ENCODE results near the gene COX14.

DNA sequence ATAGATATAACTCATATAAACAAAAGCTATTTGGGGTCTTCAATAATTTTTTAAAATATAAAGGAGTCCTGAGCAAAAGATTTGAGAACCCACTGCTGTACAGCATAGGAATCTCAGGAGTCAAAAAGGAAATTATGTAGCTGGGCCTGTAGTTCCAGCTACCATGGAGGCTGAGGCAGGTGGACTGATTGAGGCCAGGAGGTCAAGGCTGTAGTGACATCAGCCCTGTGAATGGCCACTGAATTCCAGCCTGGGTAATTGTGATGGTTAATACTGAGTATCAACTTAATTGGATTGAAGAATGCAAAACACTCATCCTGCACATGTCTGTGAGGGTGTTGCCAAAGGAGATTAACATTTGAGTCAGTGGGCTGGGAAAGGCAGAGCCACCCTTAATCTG is 44.6 kb downstream of the COX14 start:
- TF ChIP-seq GATA2 (IDR thresholded peaks at IDR 0.05; ENCODE audit: low read depth, low read length): no peak
- TF ChIP-seq GATA3 (IDR thresholded peaks at IDR 0.05; ENCODE audit: low read depth, low read length): no peak
